B cell (primary cell): ENCODE measurements around the gene THRB. TPM values are rescaled to one million over a fixed set of nuclear protein-coding genes. Genes with fewer than 3 reads are reported as not detected.

Experiments used
- ATAC-seq: fragments of 200-7000 bp; cut with Tn5 transposase; one replicate; pipeline ENCODE4 v1.10.0; 2021; ENCODE audit warnings: low read depth, mild to moderate bottlenecking, moderate number of reproducible peaks, moderate library complexity
- CTCF ChIA-PET: fragments of 350-600 bp; sonication (Branson Sonifier 250); formaldehyde crosslinking; loops from one replicate; lab custom pipeline; 2021; ENCODE audit warnings: antibody characterized with exemption, inconsistent platforms; lab: Charles Lee
- POLR2A ChIA-PET: fragments of 350-600 bp; sonication (Branson Sonifier 250); formaldehyde crosslinking; loops from one replicate; lab custom pipeline; 2021; ENCODE audit warnings: antibody characterized with exemption; lab: Charles Lee
- DNase-seq: peaks from one replicate; pipeline ENCODE4 v3.0.0; 2013
- H2AFZ ChIP-seq: 2 replicates; pipeline ENCODE4 v1.6.1; 2012; ENCODE audit warnings: mild to moderate bottlenecking, low read depth, low read length; ENCODE audit not compliant: insufficient read depth, poor library complexity, severe bottlenecking
- H3K27ac ChIP-seq, 2 donors: 1 replicate in 1 of 2; 2 replicates in 1 of 2; pipeline ENCODE4 v1.5.1; 2012 to 2013; ENCODE audit warnings: low read length in 2 of 2, mild to moderate bottlenecking in 2 of 2, moderate library complexity in 1 of 2
- H3K27me3 ChIP-seq, 4 experiments: fragments of 200-600 bp in 1 of 4; sonication (generic) in 1 of 4; replicated peaks in 1 of 4; 1 replicate in 2 of 4; 2 replicates in 2 of 4; pipeline versions ENCODE4 v1.6.1 to v1.7.0; 2013 to 2016; ENCODE audit warnings: low read length in 3 of 4, mild to moderate bottlenecking in 2 of 4, mixed read lengths in 1 of 4, moderate library complexity in 1 of 4; ENCODE audit not compliant: insufficient read depth in 4 of 4, control insufficient read depth in 3 of 4; ENCODE audit errors: control extremely low read depth in 1 of 4
- H3K36me3 ChIP-seq, 2 experiments: replicated peaks in 1 of 2; 1 replicate in 1 of 2; 2 replicates in 1 of 2; pipeline versions ENCODE4 v1.6.1 to v1.7.1; 2013; ENCODE audit warnings: low read length in 1 of 2; ENCODE audit not compliant: insufficient read depth in 2 of 2, control insufficient read depth in 1 of 2; ENCODE audit errors: control extremely low read depth in 1 of 2, extremely low read depth in 1 of 2
- H3K4me1 ChIP-seq, 2 donors: fragments of 200-600 bp in 1 of 2; sonication (generic) in 1 of 2; 1 replicate in 1 of 2; 2 replicates in 1 of 2; pipeline versions ENCODE4 v1.5.1 to v1.6.1; 2013 to 2017; ENCODE audit warnings: low read length in 2 of 2; ENCODE audit not compliant: control insufficient read depth in 2 of 2, insufficient read depth in 2 of 2
- H3K4me2 ChIP-seq: replicated peaks from 2 replicates; pipeline ENCODE3; 2012; ENCODE audit warnings: mild to moderate bottlenecking, low read depth, low read length; ENCODE audit not compliant: poor library complexity, severe bottlenecking
- H3K4me3 ChIP-seq, 5 experiments: fragments of 200-600 bp in 1 of 5; sonication (generic) in 1 of 5; 1 replicate in 3 of 5; 2 replicates in 2 of 5; pipeline versions ENCODE4 v1.5.1 to v1.7.0; 2011 to 2016; ENCODE audit warnings: low read length in 4 of 5, mild to moderate bottlenecking in 4 of 5, low read depth in 2 of 5, control low read depth in 1 of 5, moderate library complexity in 1 of 5; ENCODE audit not compliant: insufficient read depth in 1 of 5; ENCODE audit errors: control extremely low read depth in 1 of 5, extremely low read depth in 1 of 5
- H3K79me2 ChIP-seq: fragments of 200-600 bp; sonication (generic); one replicate; pipeline ENCODE4 v1.6.0; 2016; ENCODE audit warnings: low read length; ENCODE audit not compliant: control insufficient read depth, insufficient read depth
- H3K9ac ChIP-seq: fragments of 200-600 bp; sonication (generic); 2 replicates; pipeline ENCODE4 v1.6.1; 2017; ENCODE audit warnings: mild to moderate bottlenecking, low read length, moderate library complexity
- H3K9me3 ChIP-seq, 3 donors: one replicate each; pipeline versions ENCODE4 v1.6.1 to v1.7.1; 2013; ENCODE audit warnings: low read length in 2 of 3; ENCODE audit not compliant: control insufficient read depth in 2 of 3, insufficient read depth in 1 of 3; ENCODE audit errors: control extremely low read depth in 1 of 3
- H4K20me1 ChIP-seq: 2 replicates; pipeline ENCODE4 v1.6.0; 2012; ENCODE audit warnings: mild to moderate bottlenecking, low read length; ENCODE audit not compliant: insufficient read depth, control insufficient read depth, poor library complexity, severe bottlenecking
- H3K27ac Mint-ChIP-seq: one replicate; pipeline ENCODE4 v1.8.0; 2021; ENCODE audit warnings: mixed read lengths
- H3K27me3 Mint-ChIP-seq: one replicate; pipeline ENCODE4 v1.8.0; 2021; ENCODE audit warnings: mixed read lengths
- H3K4me1 Mint-ChIP-seq: one replicate; pipeline ENCODE4 v1.8.0; 2021; ENCODE audit warnings: mixed read lengths
- H3K4me3 Mint-ChIP-seq: one replicate; pipeline ENCODE4 v1.8.0; 2021; ENCODE audit warnings: mixed read lengths
- H3K9me3 Mint-ChIP-seq: one replicate; pipeline ENCODE4 v1.8.0; 2022; ENCODE audit warnings: mixed read lengths; ENCODE audit not compliant: insufficient read depth
- EZH2 ChIP-seq: IDR thresholded peaks from 2 replicates; pipeline ENCODE4 v1.6.1; 2012; ENCODE audit warnings: borderline replicate concordance, low read depth, mild to moderate bottlenecking, moderate library complexity, low read length; ENCODE audit not compliant: insufficient read depth, poor library complexity, severe bottlenecking
- WGBS: methylation state at CpG from one replicate; pipeline ENCODE4 v1.1.5; 2013; ENCODE audit warnings: missing lambda C conversion rate; ENCODE audit not compliant: insufficient coverage; 5-methylcytosine and 5-hydroxymethylcytosine counted together
- intact Hi-C: fragments of 100-400 bp; cut with micrococcal nuclease; formaldehyde crosslinking; loops from one replicate; pipeline ENCODE4 v1.10.0; 2022
- polyA plus RNA-seq: library from polyadenylated mRNA; depleted of rRNA; stranded (reverse); fragments of >200 nt; gene quantifications from 2 replicates; pipeline ENCODE4 v1.2.3, GENCODE V29; 2012
- total RNA-seq, 2 donors: library from RNA; stranded (reverse); fragments of 120-200 nt in 1 of 2; gene quantifications; 1 replicate in 1 of 2; 2 replicates in 1 of 2; pipeline versions ENCODE4 v1.2.3 to v1.2.4, GENCODE V29; 2013 to 2022
- TF ChIP-seq, protein P1 (sequence below): fragments of 200-600 bp; IDR thresholded peaks from one replicate; pipeline ENCODE4 v1.8.0; 2022; ENCODE audit warnings: antibody characterized with exemption, mild to moderate bottlenecking

THRB gene
- total and polyA plus RNA-seq, 2 donors (not counting 1 experiment from before 2014, with no cell fraction given), result 0.86 to 1.8 TPM

GRCh38 chr3:24354230-24354629 lies 140.4 kb downstream of the THRB start:
- H3K4me2 ChIP-seq, result no peak overlapping the region
- no peak overlapping the region for H3K4me3 ChIP-seq
- H3K9me3 ChIP-seq, result no peaks in the 10 kb centered on the region
- ChIA-PET POLR2A (no interaction called here), CTCF (no interaction called here)
- no peak overlapping the region for H3K4me3 Mint-ChIP-seq
- H3K27ac Mint-ChIP-seq, result no peak overlapping the region
- no peak for TF ChIP-seq EZH2
- TF ChIP-seq, protein P1, sequence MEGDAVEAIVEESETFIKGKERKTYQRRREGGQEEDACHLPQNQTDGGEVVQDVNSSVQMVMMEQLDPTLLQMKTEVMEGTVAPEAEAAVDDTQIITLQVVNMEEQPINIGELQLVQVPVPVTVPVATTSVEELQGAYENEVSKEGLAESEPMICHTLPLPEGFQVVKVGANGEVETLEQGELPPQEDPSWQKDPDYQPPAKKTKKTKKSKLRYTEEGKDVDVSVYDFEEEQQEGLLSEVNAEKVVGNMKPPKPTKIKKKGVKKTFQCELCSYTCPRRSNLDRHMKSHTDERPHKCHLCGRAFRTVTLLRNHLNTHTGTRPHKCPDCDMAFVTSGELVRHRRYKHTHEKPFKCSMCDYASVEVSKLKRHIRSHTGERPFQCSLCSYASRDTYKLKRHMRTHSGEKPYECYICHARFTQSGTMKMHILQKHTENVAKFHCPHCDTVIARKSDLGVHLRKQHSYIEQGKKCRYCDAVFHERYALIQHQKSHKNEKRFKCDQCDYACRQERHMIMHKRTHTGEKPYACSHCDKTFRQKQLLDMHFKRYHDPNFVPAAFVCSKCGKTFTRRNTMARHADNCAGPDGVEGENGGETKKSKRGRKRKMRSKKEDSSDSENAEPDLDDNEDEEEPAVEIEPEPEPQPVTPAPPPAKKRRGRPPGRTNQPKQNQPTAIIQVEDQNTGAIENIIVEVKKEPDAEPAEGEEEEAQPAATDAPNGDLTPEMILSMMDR, result no peak
- H3K27me3 ChIP-seq, result no peaks in the 10 kb centered on the region
- H3K36me3 ChIP-seq, result no peaks in the 10 kb centered on the region
- H3K9ac ChIP-seq, result no peak overlapping the region
- intact Hi-C loops, result loop anchor here (10.0 kb wide), 1 partner anchor 1539 kb away; no protein-coding TSS in a partner anchor
- H3K27ac ChIP-seq, result no peak overlapping the region
- no peaks in the 10 kb centered on the region for H3K4me1 Mint-ChIP-seq
- H2AFZ ChIP-seq, result no peak overlapping the region
- H4K20me1 ChIP-seq, result no peaks in the 10 kb centered on the region
- DNase-seq (no peak), ATAC-seq (no peak)
- H3K27me3 Mint-ChIP-seq, result peaks cover 3% of the 10 kb centered on the region
- no peaks in the 10 kb centered on the region for H3K4me1 ChIP-seq
- H3K9me3 Mint-ChIP-seq, result no peaks in the 10 kb centered on the region
- H3K79me2 ChIP-seq, result no peaks in the 10 kb centered on the region

DNA sequence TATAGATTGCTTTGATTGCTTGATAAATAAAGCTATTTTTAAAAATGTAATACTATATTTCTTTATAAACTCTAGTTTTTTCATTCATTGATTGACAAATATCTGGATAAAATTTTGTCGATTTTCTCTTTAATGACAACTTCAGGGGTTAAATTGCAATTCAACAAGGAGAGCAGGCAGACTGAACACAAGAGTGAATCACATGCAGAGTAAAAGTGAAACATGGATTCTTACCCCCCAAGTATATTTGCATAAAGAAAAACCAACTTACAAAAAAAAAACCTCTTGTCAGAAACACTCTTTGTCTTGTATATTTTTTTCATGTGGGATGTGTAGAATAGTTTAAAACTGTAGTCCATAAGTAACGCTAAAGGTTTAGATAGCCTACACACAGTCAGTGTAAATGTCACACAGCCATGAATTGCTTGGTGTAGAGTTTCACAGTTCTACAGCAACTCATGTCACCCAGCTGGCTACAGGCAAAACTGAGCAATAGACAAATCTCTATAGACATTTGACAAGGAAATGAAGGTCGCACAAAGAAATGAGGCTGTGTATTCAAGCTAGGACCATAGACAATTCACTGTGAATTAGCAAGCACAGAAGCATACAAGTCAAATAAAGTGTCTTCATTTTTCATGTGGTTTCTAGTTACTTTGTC lies 141.6 kb downstream of the THRB start:
- WGBS, result no CpG with 5 or more reads among the region's 3 CpGs
- ATAC-seq (no peak), DNase-seq (no peak)
- Histone ChIP-seq H3K27me3 (no peaks in the 10 kb centered on the region), H3K4me1 (no peaks in the 10 kb centered on the region), H3K36me3 (no peaks in the 10 kb centered on the region), H3K4me2 (no peak overlapping the region), H2AFZ (no peak overlapping the region), H3K4me3 (no peak overlapping the region), H4K20me1 (no peaks in the 10 kb centered on the region), H3K9me3 (no peaks in the 10 kb centered on the region), H3K9ac (no peak overlapping the region), H3K79me2 (no peaks in the 10 kb centered on the region), H3K27ac (no peak overlapping the region)
- intact Hi-C loops, result loop anchor here (10.0 kb wide), 1 partner anchor 1538 kb away; no protein-coding TSS in a partner anchor
- ChIA-PET CTCF (no interaction called here), POLR2A (no interaction called here)
- TF ChIP-seq, protein P1, result no peak
- H3K27ac Mint-ChIP-seq, result no peak overlapping the region
- H3K4me3 Mint-ChIP-seq, result no peak overlapping the region
- H3K9me3 Mint-ChIP-seq, result no peaks in the 10 kb centered on the region
- H3K4me1 Mint-ChIP-seq, result no peaks in the 10 kb centered on the region
- H3K27me3 Mint-ChIP-seq, result peaks cover 3% of the 10 kb centered on the region
